CD4-positive, alpha-beta T cell treated with Interleukin-12 subunit alpha and Interleukin-12 subunit beta, for 1 hour (primary cell): ENCODE measurements around the gene ITFG2.
"Not testable (repeated sequence)": the region's sequence is repeated elsewhere in the genome, so short reads cannot be mapped to it uniquely, and the experiment has no call there.

Experiments used
- DNase-seq: peaks from one replicate; pipeline ENCODE4 v3.0.0-alpha.2; 2020

ITFG2 gene

DNA sequence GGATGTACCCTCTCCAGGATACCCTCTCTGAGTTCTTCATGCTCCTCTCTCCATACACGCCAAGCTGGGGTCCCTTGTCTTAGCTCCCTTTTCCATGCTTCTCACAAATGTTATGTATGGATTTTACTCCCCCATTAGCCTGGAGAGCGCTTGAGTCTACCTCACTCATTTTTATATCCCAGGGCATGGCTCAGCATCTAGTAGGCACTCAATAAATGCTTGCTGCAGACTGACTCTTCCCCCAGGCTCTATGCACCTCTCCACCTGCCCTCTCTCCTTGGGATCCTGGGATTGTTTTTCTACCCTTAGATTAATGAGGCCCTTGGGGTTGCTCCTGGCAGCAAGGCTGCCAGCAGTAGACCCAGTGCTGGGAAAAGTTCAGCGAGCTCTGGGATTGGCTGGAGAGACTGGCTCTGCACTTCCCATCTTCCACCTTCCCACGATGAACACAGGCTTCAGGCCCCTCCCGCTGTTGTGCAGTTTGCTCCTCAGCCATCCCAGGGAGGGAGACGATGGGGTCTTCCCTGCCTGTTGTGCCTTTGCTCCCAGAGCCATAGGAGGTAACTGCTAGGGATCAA, 20.2 kb downstream of the ITFG2 start:
- DNase-seq, result no peak

DNA sequence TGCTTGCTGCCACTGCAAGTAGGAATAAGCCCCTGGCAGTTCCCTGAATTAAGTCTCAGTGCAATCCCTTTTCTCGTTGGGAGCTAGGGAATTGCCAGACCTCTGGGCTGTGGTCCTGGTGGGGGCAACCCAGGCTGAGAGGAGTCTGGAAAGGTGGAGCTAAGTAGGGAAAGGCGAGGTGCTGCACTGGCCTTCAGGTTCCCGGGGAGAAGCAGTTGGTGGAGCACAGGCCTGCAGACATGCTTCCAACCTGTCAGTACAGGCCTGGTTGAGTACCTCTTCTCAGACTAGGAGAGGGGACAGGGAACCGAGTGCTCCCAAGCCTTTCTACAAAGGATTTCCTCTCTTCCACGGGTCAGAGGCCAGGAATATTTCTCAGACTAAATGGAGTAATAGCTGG, 20.9 kb downstream of the ITFG2 start:
- DNase-seq, result no peak

DNA sequence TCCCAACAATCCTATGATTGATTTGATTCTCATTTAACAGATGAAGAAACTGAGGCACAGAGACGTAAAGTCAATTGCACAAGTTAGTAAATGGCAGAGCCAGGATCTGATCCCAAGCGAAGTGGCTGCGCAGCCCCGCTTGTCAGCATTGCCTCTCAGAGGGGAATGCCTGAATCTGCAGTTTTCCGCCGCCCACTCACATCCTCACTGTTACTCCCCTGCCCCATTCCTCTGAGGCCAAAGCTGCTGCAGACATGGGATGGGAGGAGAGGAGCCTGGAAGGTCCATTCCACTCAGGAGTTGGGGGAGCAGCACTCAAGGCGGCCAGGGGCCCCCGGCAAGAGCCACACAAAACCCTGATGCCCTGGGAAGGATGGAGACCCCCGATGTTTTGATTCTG, 21.3 kb downstream of the ITFG2 start:
- DNase-seq, result no peak

DNA sequence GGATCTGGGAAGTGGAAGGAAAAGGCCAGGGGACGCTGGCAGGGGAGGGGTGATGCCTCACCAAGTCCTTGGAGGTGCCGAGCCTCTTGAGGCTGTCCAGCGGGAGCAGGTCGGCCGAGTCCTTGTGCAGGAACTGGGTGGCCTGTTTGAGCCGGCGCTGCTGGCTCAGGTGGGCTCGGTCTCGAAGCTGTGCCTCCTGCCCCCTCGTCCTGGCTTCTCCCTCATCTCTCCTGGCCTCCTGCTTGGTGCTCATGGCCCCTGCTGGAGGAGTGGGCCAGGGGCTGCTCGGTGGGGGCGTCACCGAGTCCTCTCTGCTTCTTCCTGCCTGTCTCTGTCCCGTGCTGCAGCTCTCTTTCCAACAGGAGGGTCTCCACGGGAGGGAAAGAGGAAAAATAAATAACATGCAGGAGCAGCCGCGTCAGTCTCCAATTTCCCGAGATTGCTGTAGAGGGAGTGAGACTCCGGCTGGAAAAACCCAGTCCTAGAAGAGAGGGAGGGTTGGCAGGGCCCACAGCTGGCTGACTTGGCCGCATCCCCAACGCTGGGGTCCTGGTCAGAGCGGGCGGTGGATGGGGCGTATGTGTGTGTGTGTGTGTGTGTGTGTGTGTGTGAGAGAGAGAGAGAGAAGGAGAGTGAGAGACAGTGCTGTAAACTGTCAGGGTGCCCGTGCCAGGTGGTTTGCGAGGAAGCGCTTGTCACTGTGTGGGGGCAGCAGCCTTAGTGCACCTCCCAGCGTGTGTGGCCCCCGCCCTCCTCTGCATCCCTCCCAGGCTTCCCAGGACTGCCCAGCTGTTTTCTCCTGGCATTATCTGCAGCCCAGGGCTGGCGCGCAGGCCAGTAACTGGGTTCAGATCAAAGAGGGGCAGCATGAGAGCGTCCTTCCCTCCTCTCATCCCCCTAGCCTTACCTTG, 22.4 kb downstream of the ITFG2 start, which contains the start of gene NRIP2:
Gene NRIP2, minus strand, starts transcription at position 455 of the 911 bp plus-strand sequence. Its CDS starts 52 bp downstream, at position 403.
- no peak for DNase-seq

DNA sequence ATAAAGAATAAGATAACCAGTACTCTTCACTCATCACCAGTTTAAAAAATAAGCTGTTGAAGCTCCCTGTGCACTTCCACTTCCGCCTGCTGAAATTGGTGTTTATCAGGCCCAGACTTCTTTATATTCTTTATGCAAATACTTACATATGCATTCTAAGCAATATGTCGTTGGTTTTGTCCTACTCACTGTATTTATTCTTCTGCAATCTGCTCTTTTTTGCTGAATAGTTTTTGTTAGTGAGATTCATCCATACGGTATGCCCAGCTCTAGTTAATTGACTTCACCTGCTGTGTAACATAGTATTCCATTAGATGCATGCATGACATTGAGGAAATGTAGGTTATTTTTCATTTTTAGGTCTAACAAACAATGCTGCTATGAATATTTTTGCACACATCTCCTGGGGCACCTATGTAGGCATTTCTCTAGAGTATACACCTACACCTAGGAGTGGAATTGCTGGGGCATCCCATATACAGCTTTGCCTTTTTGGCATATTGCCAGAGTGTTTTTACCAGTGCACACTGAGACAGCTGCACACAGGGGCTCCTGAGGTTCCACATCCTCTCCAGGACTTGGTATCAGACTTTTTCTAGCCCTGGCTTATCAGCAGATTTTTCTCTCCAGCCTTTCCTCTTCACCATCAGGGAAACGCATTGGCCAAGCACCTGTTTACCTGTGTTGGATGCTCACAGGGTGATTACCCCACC, 23.4 kb downstream of the ITFG2 start:
- no peak for DNase-seq

DNA sequence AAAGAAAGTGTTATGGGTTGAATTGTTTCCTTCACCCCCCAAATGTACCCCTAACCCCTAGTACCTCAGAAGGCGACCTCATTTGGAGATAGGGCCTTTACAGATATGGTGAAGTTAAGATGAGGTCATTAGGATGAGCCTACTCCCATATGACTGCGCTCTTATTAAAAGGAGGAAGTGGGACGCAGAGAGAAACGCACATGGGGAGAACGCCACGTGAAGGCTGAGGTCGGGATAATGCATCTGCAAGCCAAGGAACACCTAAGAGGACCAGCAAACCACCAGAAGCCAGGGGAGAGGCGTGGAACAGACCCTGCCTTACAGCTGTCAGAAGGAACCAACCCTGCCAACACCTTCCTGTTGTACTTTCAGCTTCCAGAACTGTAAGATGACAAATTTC, 24.1 kb downstream of the ITFG2 start:
- no peak for DNase-seq

DNA sequence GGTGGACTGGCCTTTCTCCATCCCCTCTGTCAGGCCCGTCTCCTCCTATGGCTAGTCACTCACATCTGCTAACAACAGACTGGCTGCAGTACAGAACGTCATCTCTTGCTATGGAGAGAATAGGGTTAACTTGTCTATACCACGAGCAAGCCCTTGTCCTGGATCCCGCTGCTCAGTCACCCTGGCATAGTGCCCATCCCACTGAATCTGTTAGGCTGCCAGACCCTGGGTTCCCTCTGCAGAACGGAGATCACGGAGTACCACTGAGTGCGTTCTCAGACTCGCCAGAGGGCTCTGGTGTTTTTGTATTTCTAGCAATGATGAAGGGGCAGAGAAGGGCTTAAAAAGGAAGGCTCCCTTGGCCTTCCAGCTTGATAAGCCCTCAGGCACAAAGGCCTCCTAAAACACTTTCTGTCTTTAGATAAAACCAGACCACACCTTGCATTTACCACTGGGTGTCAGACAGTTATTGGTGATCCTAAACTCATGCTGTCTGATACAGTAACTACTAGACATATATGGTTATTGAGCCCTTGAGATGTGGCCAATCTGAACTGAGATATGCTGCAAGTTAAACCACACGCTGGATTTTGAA, 28.7 kb downstream of the ITFG2 start:
- no peak for DNase-seq

DNA sequence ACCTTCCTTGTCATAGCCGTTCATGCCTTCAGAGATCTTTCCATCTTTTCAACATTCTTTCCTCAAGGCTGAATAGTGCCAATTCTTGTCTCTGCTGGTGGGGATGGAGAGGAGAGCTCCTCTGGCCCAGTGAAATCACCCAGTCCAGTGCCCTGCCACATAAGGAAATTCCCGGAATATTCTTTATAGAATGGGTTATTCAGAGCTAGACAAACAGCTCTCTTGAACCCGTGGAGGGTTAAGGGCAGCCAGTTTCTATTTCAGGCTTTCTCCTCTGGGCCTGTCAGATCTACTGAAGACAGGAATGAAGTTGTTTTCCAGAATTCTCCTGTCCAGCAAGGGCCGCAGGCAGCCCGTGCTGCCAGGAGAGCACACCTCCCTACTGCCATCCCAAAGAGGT, 30.5 kb downstream of the ITFG2 start:
- DNase-seq, result no peak

DNA sequence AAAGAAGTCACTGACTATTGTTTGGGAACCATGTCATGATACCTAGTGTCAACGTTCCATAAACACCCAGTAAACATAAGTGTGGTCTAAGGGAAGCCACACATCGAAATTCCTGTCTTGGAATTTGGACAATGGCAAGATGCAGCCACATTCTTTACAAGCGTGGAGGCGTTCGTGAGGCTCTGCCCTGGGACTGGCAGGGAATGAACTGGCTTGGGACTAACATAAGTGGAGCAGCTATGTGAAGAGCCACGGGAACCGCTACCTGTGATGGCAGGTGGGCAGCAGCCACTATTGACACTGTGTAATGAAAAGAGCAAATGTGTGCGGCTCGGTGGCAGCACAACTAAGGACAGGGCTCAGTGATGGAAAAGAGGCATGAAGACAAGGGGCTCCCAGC, 32.3 kb downstream of the ITFG2 start:
- no peak for DNase-seq

DNA sequence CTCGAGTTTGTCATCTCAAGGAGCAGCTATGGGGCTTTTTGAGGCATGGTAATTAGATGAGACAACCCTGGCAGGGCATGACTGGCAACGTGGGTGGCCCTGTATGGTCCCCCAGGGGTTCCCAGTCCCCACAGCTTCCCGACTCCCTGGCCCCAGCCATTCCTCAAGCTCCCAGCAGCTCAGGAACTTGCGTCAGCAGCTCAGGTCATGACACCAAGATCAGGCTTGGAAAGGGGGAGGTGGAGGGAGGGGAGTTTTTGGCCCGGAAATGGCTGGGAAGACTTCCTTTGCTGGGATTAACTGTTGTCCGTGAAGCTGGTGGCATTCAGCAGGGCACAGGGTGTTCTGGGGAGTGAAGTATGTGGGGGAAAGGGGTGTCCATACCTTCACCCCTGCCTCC, 32.8 kb downstream of the ITFG2 start:
- no peak for DNase-seq

DNA sequence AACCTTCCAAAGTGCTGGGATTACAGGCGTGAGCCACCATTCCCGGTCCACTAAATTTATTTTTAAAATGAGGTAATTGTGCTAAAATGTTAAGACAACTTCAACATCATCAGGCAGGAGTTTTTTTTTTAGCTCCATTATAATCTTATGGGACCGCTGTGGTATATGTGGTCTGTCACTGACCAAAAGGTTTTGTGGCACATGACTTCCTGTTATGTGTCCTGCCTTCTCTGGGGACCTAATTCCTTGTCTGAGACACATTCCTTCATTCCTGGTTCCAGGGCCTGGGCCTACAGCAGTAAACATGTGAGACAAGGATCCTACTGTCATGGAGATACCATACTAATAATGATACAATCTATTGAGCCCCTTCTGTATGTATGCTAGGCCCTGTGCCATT, 39.5 kb downstream of the ITFG2 start:
- no peak for DNase-seq

DNA sequence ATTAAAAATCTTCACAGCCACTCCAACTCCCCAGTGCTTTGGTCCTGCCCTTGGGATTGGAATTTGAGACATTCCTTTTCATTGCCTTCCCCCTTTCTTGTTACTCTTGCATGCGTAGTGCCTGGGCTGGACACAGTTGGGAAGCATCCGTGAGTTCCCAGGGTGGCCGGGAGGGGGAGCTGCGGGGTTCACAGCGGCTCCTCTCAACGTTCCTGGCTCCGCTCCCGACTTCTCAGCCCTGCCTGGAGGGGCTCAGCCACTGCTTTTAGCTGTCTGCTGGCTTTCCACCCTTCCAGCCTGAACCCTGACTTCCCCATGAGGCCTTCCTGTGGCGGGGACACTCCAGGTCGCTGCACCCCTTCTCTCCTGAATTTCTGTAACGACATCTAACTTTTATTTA, 41.2 kb downstream of the ITFG2 start:
- DNase-seq, result peak; percentile 30

DNA sequence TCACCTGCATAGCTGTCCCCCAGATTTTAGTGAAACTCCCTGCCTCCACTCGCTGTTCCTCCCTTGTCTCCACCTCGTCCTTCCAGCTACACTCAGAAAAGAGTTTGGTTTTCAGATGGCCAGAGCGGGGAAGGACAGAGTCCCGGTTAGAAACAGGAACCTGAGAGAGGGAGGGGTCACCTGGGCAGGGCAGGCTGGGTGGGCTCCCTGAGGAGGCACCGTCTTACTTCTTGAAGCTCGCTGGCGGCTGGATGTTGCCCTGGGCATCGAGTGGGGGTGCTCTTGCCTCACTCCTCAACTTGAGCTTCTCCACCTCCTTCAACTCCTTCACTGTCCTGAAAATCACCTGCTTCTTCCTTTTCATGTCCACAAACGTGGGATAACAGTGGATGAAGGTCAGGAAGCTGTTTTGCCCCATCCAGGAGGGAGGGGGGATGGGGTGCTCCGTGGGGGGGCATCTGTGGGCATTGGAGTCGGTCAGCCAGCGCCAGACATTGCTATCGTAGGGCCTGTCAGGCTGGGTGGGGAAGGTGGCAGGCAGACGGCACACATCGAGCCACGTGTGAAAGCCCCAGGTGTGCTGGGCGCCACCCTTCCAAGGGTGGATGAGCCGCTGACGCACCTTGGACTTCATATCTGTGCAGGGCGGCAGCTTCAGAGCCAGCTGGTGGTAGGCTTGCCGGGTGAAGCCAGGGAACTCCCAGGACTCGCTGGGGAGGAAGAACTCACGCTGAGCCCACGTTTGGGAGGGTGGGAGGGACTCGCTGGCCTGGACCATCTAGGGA, 42.4 kb downstream of the ITFG2 start:
- no peak for DNase-seq

DNA sequence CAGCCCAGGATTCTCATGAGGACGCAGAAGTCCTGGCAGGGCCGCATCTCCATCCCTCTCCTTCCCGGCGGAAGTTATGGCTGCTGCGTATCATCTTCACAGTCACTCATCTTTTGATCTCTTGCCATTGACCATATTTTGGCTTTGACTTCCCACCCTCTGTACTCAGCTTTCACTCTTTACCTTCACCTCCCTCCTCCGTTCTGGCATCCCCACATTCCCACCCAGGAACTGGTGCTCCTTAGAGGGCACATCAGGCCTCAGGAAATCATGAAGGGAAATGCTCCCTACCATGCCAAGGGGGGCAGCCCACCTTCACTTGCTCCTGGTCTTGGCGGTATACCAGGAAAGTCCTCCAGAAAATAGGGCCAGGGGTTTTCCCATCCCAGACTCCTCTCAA, 43.1 kb downstream of the ITFG2 start:
- DNase-seq, result no peak

DNA sequence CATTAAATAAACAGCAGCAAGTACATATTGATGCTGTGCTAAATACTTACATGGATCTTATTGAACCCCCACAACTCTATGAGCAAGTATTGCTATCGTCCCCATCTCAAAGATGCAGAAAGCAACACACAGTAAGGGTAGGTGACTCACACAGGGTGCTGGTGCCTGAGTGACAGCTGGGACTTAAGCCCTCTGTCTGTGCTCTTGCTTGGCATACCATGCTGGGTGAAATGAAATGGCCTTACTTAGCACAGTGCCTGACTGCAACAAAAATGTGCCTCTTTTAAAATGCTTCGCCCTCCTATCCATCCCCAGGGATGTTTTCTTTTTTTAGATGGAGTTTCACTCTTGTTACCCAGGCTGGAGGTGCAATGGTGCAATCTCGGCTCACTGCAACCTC, 43.6 kb downstream of the ITFG2 start:
- DNase-seq, result no peak

DNA sequence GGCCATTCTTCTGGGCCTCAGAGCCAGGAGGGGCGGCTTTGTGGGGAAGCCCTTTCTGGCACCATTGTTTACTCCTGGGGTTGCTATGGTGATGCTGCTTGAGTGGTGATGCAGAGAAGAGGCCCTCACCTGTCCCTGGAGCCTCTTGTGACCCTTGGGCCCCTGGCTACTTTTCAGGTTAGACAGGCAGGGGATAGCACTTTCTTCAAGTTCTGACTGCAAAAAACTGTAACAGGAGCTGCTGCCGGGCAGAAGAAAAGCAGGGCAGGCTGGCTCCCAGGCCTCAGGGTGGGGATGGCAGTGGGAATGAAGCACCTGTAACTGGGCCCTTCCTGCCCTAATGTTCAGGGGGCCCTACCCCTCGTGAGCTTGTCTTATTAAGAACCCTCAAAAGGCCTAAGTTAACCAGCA, 44.6 kb downstream of the ITFG2 start, which contains the start of gene TEX52:
Gene TEX52, minus strand, starts transcription at position 19 of the 411 bp plus-strand sequence. Its CDS starts 13 bp downstream, at position 6.
- no peak for DNase-seq

DNA sequence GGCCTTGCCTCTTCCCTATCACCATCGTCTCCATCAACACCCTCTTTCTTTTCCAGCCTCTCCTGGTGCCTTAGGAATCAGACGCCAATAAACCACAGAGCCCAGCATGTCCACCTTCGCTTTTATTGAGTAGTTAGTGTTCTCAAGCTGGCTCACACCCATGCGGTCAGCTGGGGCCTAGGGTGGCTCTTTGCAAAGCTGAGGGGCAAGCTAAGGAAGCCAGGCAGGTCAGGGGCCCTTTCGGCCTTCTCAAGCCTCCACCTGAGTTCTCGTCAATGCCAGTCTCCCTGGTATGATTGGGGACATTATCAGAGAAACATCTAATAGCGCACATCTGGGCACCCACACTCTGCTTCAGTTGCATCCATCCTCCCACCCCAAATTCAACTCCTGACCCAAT, 45.1 kb downstream of the ITFG2 start:
- DNase-seq, result no peak

DNA sequence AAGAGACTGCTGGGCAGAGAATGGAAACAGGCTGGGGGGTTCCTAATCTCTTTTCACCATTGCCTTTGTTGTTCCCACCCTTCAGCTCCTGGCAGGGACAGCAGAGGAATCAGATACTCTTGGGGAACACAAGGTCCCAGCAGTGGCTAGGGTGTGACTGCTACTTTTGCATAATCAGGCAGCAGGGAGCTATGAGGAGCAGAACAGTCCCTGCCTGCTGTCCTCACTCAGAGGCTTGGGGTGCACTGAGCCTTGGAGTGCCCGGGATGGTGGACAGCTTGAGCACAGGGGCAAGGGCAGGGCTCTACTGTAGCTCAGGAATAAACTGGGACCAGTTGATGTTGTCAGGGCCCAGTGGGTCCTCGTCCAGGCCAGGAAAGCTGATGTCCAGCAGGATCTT, 45.9 kb downstream of the ITFG2 start:
- DNase-seq, result no peak

DNA sequence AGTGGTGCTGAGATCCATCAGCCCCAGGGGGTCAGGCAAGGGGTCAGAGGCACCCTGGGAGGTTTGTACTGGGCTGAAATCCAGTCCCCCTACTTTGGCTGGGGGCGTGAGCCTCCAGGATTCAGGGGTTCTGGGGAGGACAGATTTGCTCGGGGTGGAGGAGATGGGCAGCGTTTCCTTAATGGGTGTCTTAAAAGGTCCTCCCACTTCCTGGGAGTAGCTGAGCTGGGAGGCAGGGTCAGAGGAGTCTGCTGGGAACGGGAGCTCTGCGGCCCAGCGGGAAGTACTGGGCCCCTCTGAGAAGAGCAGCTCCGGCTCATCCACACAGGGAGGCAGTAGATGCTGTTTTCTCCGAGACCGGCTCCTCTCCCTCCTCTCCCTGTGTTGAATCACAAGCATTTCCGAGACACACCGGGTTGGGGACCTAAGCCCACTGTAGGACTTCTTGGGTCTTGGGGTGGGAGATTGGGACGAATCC, 46.5 kb downstream of the ITFG2 start:
- no peak for DNase-seq

DNA sequence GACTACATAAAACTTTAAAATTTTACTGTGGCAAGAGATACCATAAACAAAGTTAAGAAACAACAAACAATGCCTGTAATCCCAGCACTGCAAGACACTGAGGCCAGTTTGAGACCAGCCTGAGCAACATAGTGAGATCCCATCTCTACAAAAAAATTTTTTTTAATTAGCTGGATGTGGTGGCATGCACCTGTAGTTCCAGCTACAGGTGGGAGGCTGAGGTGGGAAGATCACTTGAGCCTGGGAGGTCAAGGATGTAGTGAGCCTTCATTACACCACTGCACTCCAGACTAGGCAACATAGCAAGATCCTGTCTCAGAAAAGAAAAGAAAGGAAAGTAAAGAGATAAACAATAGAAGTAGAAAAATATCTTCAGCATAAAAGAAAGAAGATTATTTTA, 47.7 kb downstream of the ITFG2 start:
- DNase-seq, result no peak

DNA sequence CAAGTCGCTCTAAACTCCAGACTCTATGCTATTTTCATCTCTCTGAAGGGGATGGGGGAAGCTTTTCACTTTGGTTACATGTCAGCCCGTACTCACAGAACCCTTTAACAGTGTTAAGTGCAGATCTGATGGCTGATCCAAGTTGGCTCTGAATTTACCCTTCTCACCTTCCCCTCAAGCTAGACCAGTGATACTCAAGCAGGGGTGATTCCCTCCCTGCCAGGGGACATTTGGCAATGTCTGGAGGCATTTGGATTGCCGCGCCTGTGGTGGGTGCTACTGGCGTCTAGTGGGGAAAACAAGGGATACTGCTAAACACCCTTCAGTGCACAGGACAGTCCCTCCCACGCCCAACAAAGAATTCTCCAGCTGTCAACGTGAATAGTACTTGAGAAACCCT, 50.4 kb downstream of the ITFG2 start:
- DNase-seq, result no peak

DNA sequence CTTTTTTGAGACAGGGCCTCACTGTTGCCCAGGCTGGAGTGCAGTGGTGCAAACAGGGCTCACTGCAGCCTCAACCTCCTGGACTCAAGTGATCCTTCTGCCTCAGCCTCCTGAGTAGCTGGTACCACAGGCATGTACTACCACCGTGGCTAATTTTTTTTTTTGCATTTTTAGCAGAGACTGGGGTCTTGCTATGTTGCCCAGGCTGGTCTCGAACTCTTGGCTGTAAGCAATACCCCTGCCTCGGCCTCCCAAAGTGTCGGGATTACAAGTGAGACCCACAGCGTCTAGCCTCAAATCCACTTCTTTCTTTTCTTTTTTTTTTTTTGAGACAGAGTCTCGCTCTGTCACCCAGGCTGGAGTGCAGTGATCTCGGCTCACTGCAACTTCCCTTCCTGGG, 50.9 kb downstream of the ITFG2 start:
- DNase-seq, result not testable (repeated sequence)
